PC-9 (cell line): ENCODE results near the gene OSBPL10. TPM values are rescaled to one million over a fixed set of nuclear protein-coding genes. Genes with fewer than 3 reads are reported as not detected.
A peak's percentile ranks its signal among the peaks of the same experiment; 100 is the strongest.

ENCODE experiments used
- BruUV-seq: library from RNA; stranded (reverse); fragments of 400-500 nt; replicated peaks from 2 replicates; lab custom pipeline; 2021; lab: Mats Ljungman, UMichigan
- CTCF ChIA-PET: fragments of 300-600 bp; sonication (Branson Sonifier 250); formaldehyde crosslinking; loops from one replicate; lab custom pipeline; 2022; ENCODE audit warnings: antibody characterized with exemption; lab: Charles Lee
- POLR2A ChIA-PET: fragments of 300-600 bp; sonication (Branson Sonifier 250); formaldehyde crosslinking; loops from one replicate; lab custom pipeline; 2022; ENCODE audit warnings: antibody characterized with exemption; ENCODE audit not compliant: unreplicated experiment; lab: Charles Lee
- DNase-seq, 2 experiments: peaks; one replicate each; pipeline versions ENCODE4 v3.0.0 to v3.0.0-alpha.2; 2015 to 2022; ENCODE audit warnings: mixed read lengths in 1 of 2
- H2AFZ ChIP-seq: fragments of 200-600 bp; sonication (generic); 2 replicates; pipeline ENCODE4 v1.8.1; 2017; ENCODE audit warnings: antibody characterized with exemption
- H3F3A ChIP-seq: fragments of 200-600 bp; sonication (generic); 2 replicates; pipeline ENCODE4 v1.8.1; 2017; ENCODE audit warnings: antibody characterized with exemption, mild to moderate bottlenecking, low read depth; ENCODE audit not compliant: insufficient read depth
- H3K27ac ChIP-seq: fragments of 200-600 bp; sonication (generic); 2 replicates; pipeline ENCODE4 v1.6.1; 2016; ENCODE audit warnings: mixed run types
- H3K27me3 ChIP-seq: fragments of 200-600 bp; sonication (generic); 2 replicates; pipeline ENCODE4 v1.6.1; 2016; ENCODE audit warnings: low read depth, mixed run types; ENCODE audit not compliant: insufficient read depth
- H3K36me3 ChIP-seq: fragments of 200-600 bp; sonication (generic); 2 replicates; pipeline ENCODE4 v1.6.1; 2016; ENCODE audit warnings: low read depth, mixed run types
- H3K4me1 ChIP-seq: fragments of 200-600 bp; sonication (generic); replicated peaks from 2 replicates; pipeline ENCODE4 v1.6.1; 2016; ENCODE audit warnings: mixed run types; ENCODE audit not compliant: insufficient read depth
- H3K4me2 ChIP-seq: fragments of 200-600 bp; sonication (generic); 2 replicates; pipeline ENCODE4 v1.6.1; 2017; ENCODE audit warnings: mixed run types
- H3K4me3 ChIP-seq: fragments of 200-600 bp; sonication (generic); 2 replicates; pipeline ENCODE4 v1.6.1; 2016; ENCODE audit warnings: mixed run types
- H3K79me2 ChIP-seq: fragments of 200-600 bp; sonication (generic); 2 replicates; pipeline ENCODE4 v1.6.1; 2017; ENCODE audit warnings: low read depth, mixed run types
- H3K9me2 ChIP-seq: fragments of 200-600 bp; sonication (generic); 2 replicates; pipeline ENCODE4 v1.8.1; 2017; ENCODE audit warnings: mild to moderate bottlenecking; ENCODE audit not compliant: insufficient read depth
- H3K9me3 ChIP-seq: fragments of 200-600 bp; sonication (generic); 2 replicates; pipeline ENCODE4 v1.8.1; 2016; ENCODE audit warnings: low read depth; ENCODE audit not compliant: insufficient read depth
- H4K20me1 ChIP-seq: fragments of 200-600 bp; sonication (generic); 2 replicates; pipeline ENCODE4 v1.8.1; 2017; ENCODE audit not compliant: insufficient read depth
- CTCF ChIP-seq: fragments of 200-600 bp; sonication (generic); conservative IDR thresholded peaks from 2 replicates; pipeline ENCODE4 v1.6.1; 2017; ENCODE audit warnings: mixed run types, antibody characterized with exemption, mild to moderate bottlenecking, moderate library complexity
- EZH2 ChIP-seq: fragments of 200-600 bp; sonication (generic); IDR thresholded peaks from 2 replicates; pipeline ENCODE4 v1.8.0; 2017; ENCODE audit warnings: antibody characterized with exemption, low read depth
- intact Hi-C: fragments of 100-400 bp; cut with micrococcal nuclease; formaldehyde crosslinking; loops from one replicate; pipeline ENCODE4 v1.10.0; 2022; ENCODE audit not compliant: unreplicated experiment
- total RNA-seq: library from RNA; stranded (reverse); gene quantifications from 2 replicates; pipeline ENCODE4 v1.2.3, GENCODE V29; 2021

Gene OSBPL10
- total RNA-seq, 1 experiment from 2014 or later, result 42.0 TPM

GRCh38 chr3:32009101-32009500 lies 28.0 kb upstream of the OSBPL10 start:
- H3K4me1 ChIP-seq, result no peaks in the 10 kb centered on the region
- no peak overlapping the region for H3K4me3 ChIP-seq
- no peak overlapping the region for H3K27ac ChIP-seq
- POLR2A ChIA-PET, result interaction anchor here (0.7 kb wide), 1 partner anchor 21 kb away, joined by 8 read pairs; no protein-coding TSS in a partner anchor
- H3K27me3 ChIP-seq, result no peaks in the 10 kb centered on the region
- BruUV-seq, result no TSS peak
- no peaks in the 10 kb centered on the region for H3K9me2 ChIP-seq
- no peaks in the 10 kb centered on the region for H4K20me1 ChIP-seq
- H3K36me3 ChIP-seq, result no peaks in the 10 kb centered on the region
- H3K79me2 ChIP-seq, result no peaks in the 10 kb centered on the region
- peak in 1 of 2 experiments; percentile 67 for DNase-seq
- H3F3A ChIP-seq, result no peaks in the 10 kb centered on the region
- CTCF ChIA-PET, result no interaction called here
- no peak overlapping the region for H3K4me2 ChIP-seq
- H3K9me3 ChIP-seq, result no peaks in the 10 kb centered on the region
- TF ChIP-seq CTCF, result no peak
- no peak overlapping the region for H2AFZ ChIP-seq
- intact Hi-C loops, result no loop called here

GRCh38 chr3:32004113-32004765 lies 23.2 kb upstream of the OSBPL10 start:
- Histone ChIP-seq H3K9me2 (no peaks in the 10 kb centered on the region), H3K4me2 (no peak overlapping the region), H2AFZ (no peak overlapping the region), H4K20me1 (no peaks in the 10 kb centered on the region), H3K9me3 (no peaks in the 10 kb centered on the region), H3K27me3 (no peaks in the 10 kb centered on the region), H3K4me3 (no peak overlapping the region), H3F3A (no peaks in the 10 kb centered on the region), H3K79me2 (no peaks in the 10 kb centered on the region), H3K4me1 (no peaks in the 10 kb centered on the region), H3K27ac (no peak overlapping the region), H3K36me3 (no peaks in the 10 kb centered on the region)
- intact Hi-C loops, result no loop called here
- TF ChIP-seq CTCF (peak; percentile 24; the same call in 1 of the 2 replicates), EZH2 (no peak)
- POLR2A ChIA-PET, result no interaction called here
- BruUV-seq, result no TSS peak
- CTCF ChIA-PET, result no interaction called here
- peak; percentile 35 to 40 for DNase-seq

GRCh38 chr3:32003380-32003779 lies 22.3 kb upstream of the OSBPL10 start:
- Histone ChIP-seq H3K4me1 (no peaks in the 10 kb centered on the region), H3K27ac (no peak overlapping the region), H3F3A (no peaks in the 10 kb centered on the region), H2AFZ (no peak overlapping the region), H3K4me2 (no peak overlapping the region), H3K79me2 (no peaks in the 10 kb centered on the region), H3K36me3 (no peaks in the 10 kb centered on the region), H3K27me3 (no peaks in the 10 kb centered on the region), H3K9me3 (no peaks in the 10 kb centered on the region), H3K4me3 (no peak overlapping the region), H3K9me2 (no peaks in the 10 kb centered on the region), H4K20me1 (no peaks in the 10 kb centered on the region)
- intact Hi-C loops, result no loop called here
- TF ChIP-seq CTCF (no peak), EZH2 (no peak)
- DNase-seq, result no peak
- CTCF ChIA-PET, result no interaction called here
- BruUV-seq, result no TSS peak
- POLR2A ChIA-PET, result no interaction called here
